GM12801 (cell line): ENCODE measurements around the gene SCFD2.

Source experiments
- CTCF ChIP-seq: IDR thresholded peaks from one replicate; pipeline ENCODE4 v1.5.1; 2011; ENCODE audit warnings: control low read depth; ENCODE audit not compliant: insufficient read length; ENCODE audit errors: extremely low read depth

SCFD2 gene

GRCh38 chr4:53371049-53371448 is 5.2 kb upstream of the SCFD2 start:
- TF ChIP-seq CTCF, result no peak

GRCh38 chr4:53367721-53368120 is 1.9 kb upstream of the SCFD2 start:
- TF ChIP-seq CTCF, result no peak

GRCh38 chr4:53366301-53366716 is 448 bp upstream of the SCFD2 start:
- no peak for TF ChIP-seq CTCF

- no peak for TF ChIP-seq CTCF
Observed at GRCh38 chr4:53365121-53365485, 758 bp downstream of the SCFD2 start.

- no peak for TF ChIP-seq CTCF
Observed at GRCh38 chr4:53364624-53365023, 1.2 kb downstream of the SCFD2 start.

- no peak for TF ChIP-seq CTCF
Observed at GRCh38 chr4:53362093-53362492, 3.8 kb downstream of the SCFD2 start.

GRCh38 chr4:53361451-53361850 is 4.4 kb downstream of the SCFD2 start:
- TF ChIP-seq CTCF, result no peak
